RPMI8226 (cell line): ENCODE data around the gene PGM5.

Experiments
- DNase-seq: peaks from one replicate; pipeline ENCODE4 v3.0.0-alpha.2; 2015

PGM5 gene

GRCh38 chr9:68500457-68501381, 144.3 kb downstream of the PGM5 start:
- DNase-seq, result no peak

GRCh38 chr9:68502279-68502678, 145.9 kb downstream of the PGM5 start:
- DNase-seq, result no peak

GRCh38 chr9:68505681-68506409, 149.4 kb downstream of the PGM5 start:
- DNase-seq, result no peak

DNA sequence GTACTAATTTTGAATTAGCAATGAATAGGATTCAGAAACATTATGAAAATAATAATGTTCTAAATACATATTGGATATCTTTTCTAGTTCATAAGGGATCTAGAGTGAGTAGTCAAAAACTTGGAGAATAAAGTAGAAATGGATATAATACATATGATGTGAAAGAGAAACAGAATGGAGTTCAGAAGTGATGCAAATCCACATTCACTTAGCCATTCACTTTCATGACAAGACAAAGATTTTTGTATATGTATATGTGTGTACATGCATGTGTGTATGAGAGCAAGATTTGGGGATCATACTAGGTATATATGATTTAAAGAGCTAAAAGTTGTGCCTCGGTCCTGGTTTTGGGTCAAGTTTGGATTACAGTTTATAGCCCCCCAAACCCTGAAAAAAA, 150.1 kb downstream of the PGM5 start:
- DNase-seq, result no peak

GRCh38 chr9:68507130-68507805, 150.9 kb downstream of the PGM5 start:
- DNase-seq, result peak; percentile 8

DNA sequence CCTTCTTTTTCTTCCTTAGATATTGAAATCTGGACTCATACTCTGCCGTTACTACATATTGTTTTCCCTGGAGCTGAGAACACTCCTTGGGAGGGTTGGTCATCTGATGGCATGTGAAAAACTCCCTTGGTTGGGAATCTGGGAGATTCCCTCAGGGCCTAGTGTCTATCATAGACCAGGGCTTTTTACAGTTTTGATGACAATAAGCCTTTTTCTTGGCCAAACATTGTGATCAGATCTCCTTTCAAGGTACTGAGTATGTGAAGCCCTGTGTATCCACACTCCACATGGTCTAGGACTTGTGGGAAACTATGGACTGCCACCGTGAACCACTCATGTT, 151.4 kb downstream of the PGM5 start:
- DNase-seq, result no peak

DNA sequence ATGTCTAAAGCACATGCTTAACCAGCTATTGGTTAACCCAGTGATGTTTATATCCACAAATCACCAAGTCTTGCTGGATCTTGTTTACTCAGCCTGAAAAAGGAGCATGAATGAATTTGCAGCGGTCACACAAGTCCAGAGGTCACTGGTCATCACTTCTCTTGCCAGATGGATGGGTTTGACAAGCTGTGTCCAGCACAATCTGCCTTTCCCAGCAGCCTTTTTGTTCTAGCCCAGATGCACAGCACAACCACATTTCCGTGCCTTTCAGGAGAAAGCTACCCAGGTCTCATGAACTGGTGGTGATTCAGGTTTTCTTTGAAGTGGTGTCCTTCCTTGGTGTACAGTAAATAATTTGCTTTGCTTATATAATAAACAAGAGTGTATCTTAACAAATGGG, 152.1 kb downstream of the PGM5 start:
- DNase-seq, result no peak

- DNase-seq, result no peak
Observed at GRCh38 chr9:68509689-68510088, 153.3 kb downstream of the PGM5 start.

DNA sequence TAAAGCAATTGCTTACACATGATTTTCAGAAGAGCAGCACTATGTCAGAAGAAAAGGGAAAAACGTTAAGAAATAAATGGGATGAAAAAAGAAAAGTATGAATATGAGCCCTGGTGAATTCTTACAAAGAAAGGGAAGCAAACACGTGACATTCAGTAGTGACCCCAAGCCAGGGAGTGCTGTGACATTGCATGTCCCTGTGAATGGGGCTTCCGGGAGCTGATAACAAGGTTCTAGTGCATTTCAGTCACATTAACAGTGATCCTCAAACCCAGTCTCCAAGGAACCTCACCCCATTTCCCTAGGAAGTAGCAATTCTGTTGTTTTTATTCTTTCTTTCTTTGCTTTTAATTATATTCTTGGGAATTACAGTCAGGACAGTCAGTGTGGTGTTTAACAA, 157.0 kb downstream of the PGM5 start:
- DNase-seq, result no peak

GRCh38 chr9:68513981-68514380, 157.6 kb downstream of the PGM5 start:
- DNase-seq, result no peak

GRCh38 chr9:68515326-68516017, 159.1 kb downstream of the PGM5 start:
- no peak for DNase-seq

DNA sequence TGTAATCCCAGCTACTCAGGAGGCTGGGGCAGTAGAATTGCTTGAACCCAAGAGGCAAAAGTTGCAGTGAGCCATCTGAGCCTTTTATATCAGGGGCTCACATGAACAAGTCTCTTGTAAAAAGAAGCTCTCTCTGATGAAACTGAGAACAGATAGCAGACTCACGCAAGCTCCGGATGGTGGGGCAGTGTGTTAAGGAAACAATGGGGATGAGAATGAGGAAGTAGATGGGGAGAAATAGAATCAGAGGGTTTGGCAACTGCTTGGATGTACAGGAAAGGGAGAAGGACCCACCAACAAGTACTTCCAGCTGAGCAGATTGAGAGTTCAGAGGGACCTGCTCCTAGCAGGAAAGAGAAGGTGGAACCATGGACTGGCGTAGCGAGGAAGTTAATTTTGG, 165.7 kb downstream of the PGM5 start:
- DNase-seq, result no peak

DNA sequence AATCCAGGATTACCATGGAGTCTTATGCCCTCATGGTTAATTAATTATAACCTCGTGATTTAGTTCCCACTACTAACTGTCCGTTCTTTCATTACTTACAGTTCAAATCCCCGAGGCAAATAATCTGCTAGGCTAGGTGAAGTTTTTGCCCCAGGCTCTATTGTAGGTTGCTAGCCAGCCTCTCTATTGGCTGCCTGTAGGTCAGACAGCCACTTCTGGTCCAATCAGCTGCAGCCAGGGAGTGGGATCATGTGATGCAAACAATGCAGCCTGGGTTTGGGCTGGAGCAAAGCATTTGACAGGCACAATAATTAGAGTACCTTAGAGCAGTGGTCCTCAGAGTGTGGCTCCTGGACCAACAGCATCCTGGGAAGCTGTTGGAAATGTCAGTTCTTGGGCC, 166.5 kb downstream of the PGM5 start:
- DNase-seq, result no peak

DNA sequence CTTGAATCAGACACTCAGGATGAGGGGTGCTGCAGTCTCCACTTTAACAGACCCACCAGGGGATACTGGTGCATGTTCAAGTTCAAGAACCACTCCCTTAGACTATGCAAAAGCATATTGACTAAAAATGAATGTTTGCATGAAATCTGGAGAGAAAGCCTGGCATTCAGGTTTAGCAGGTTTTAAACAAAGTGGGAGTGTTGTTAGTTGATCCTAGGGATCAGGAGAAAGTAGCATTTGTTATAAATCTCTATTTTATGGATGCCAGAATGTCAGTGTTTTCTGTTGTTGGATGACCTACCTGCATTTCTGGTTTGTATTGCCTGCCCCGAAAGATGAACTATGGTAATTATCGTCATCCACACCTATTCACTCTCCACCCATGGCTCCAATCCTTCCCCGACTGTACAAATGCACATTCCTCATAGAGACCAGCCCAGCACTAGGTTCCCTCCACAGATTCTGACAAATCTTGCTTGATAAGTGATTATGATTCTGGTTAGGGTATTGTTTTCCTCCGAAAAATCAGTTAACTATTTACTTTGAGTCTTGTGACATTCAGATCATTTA, 167.0 kb downstream of the PGM5 start:
- DNase-seq, result no peak

- DNase-seq, result no peak
Observed at GRCh38 chr9:68530618-68531017, 174.2 kb downstream of the PGM5 start.

DNA sequence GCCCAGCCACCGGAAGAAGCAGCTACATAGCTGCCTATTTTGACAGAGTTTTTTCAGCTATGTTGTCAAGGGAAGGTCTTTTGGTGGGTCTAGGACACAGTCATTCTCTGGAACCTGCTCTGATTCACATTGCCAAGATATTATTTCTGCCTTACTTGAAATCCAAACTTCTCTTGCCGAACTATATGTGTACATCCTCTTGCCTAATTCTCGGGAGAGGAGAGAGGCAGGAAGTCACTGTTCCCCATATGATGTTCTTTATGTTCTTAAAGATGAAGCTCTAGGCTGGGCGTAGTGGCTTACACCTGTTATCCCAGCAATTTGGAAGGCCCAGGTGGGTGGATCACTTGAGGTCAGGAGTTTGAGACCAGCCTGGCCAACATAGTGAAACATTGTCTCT, 175.7 kb downstream of the PGM5 start:
- no peak for DNase-seq

DNA sequence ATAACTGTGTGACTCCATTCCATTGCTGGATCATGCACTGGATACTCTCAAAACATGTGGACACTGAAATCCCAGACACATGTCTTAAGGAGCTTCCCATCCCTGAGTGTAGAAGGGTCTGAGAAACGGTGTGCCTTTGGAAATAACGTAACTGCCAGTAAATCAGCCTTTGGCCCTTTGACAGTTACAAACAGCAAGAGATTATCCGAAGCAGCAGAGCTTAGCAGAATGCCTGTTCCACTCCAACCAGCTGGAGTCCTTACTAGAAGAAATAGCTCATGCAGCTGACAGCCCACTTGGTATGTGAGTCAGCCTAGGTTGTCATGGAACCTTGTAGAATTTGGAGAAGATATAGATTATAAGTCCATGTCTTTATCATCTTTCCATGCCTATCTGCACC, 177.3 kb downstream of the PGM5 start:
- DNase-seq, result no peak

DNA sequence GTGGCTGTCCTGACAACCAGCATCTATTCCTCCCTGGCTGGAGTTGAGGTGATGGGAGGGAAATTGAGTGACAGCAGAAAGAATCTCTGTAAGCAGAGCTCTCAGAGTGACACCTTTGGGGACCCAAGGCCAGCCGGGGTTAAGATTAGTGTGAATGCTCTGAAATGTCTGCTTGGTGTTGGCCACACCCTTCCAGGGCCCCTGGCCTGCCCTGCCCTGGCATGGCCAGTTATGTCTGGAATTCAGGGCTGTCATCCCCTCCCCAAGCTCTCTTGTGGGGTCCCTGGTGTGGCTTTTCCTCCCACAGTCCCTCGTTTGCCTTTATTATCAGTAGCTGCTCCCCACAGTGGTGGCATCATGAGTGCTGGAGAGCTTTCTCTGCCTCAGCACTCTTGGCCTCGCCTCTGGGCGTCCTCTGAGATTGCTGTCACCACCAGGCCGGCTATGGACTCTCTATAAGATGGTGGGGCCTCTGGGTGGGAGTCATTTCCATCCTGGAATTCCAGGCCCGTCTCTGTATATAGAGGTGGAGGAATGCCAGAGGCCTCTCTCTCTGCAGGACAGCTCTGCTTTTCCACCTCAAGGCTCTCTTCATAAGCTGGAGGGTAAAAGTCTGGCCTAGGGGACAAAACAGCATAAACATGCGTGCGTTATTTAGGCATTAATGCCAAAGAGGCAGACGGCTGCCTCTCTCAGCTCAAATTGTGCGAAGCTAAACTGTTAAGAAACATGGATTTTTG, 180.6 kb downstream of the PGM5 start:
- DNase-seq, result no peak

DNA sequence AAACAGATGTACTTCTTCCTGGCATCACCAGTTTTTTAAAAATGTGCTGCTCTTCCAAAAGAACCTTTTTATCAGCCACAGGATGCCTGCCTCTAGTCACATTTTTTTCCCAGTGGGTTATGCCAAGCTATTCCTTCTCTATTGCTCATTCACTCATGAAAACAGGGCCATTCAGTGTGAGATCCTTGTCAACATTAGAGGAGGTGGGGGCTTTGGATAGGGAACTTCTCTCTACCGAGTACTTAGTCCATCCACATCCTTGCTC, 181.1 kb downstream of the PGM5 start:
- DNase-seq, result no peak

GRCh38 chr9:68538200-68538599, 181.8 kb downstream of the PGM5 start:
- DNase-seq, result no peak

GRCh38 chr9:68540712-68541535, 184.5 kb downstream of the PGM5 start, which contains the start of gene TMEM252:
Gene TMEM252, minus strand, starts transcription at chr9:68540883. Its CDS starts 69 bp downstream, at chr9:68540814.
- DNase-seq, result no peak
